Activated CD4-positive, alpha-beta T cell treated with anti-CD3 and anti-CD28 coated beads, Interleukin-2, Interleukin-6, amounts not matched to agents 100 ng/mL and 50 ng/mL, durations not matched to agents 16 hours and 8 hours (primary cell): Measurements from ENCODE around the gene PKNOX1.
"Not testable (repeated sequence)": the region's sequence is repeated elsewhere in the genome, so short reads cannot be mapped to it uniquely, and the experiment has no call there.

Experiments
- DNase-seq: peaks from one replicate; pipeline ENCODE4 v3.0.0-alpha.2; 2020

PKNOX1 gene

DNA sequence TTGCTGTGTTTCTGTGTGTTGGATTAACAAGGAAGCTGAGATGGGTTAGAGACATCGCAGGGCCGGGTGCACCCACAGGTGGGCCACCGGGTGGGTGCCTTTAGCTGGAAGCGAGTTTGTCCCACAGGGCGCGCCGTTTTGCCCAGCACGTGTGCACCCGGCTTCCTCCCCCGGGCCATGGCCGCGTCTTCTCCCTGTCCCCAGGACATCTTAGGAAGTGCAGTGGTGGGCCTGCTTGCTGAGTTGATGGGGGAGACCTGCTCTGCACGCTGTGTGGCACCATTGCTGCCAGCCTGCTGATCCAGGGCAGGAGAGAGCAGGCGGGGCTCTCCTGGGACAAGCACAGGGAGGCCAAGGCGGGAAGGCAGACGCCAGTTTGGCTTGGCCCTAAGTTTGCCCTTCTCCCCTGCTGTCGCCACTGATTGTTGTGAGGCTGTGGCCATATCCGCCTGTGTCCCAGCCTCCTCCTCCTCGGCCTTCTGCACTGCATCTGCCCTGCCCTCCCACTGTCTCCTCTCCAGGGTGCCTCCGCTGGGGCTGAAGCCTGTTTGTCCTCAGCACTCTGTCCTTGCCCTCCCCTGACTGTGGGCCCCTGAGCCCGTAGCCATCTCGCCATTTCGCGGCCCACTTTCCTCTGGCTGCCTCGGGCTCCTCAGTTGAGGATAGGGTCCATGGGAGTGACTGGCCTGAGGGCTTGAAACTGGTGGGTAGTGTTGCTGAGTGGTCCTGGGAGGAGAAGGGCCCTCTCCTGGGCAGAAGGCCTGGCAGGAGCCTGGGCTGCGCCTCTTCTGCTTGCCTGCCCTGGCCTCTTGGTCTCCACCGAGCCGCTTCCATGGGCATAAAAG is 47.6 kb downstream of the PKNOX1 start:
- DNase-seq = no peak

DNA sequence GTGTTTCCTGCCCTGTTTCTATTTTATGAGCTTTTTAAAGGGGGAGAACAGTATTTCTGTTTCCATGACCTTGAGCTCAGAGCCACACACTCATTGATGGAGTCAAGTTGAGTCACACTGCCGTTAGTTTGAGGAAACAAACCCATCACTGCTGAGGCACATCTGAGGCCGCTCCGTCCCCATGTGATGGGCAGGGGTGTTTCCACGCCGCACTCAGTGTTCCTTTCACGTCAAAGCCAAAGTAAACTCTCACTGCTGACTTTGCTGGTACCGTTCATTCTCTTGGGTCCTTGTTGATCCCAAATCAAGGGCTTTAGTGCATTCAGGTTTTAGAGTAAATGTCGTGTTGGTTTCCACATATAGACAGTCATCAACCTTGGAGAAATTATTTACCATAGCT is 48.8 kb downstream of the PKNOX1 start:
- DNase-seq = no peak

DNA sequence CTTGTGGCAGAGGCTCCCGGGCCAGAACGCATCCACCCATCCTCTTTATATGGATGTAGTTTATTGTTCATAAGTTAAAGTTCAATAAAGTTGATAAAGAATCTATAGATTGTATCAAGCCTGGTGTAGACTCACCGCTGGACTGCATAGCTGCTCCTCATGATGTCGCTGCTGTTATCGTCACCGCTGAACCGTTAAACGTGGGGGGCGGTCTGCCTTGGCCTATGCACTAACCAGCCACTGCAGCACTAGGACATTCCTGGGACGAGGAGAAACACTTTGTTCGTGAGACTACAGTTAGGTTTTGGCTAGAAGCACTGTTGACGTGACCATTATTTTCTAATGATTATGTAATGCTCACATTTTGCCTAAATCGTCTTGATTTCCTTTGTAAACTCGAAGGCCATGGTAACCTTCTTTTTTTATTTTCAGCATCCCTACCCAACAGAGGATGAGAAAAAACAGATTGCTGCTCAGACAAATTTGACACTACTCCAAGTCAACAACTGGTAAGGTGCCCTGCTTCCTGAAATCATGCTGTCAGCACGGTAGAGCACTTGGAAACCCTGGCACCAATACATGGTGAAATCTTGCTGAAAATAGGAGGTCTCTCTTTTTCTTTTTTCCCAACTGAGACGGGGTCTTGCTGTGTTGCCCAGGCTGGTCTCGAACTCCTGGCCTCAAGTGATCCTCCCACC is 50.2 kb downstream of the PKNOX1 start:
- no peak for DNase-seq

DNA sequence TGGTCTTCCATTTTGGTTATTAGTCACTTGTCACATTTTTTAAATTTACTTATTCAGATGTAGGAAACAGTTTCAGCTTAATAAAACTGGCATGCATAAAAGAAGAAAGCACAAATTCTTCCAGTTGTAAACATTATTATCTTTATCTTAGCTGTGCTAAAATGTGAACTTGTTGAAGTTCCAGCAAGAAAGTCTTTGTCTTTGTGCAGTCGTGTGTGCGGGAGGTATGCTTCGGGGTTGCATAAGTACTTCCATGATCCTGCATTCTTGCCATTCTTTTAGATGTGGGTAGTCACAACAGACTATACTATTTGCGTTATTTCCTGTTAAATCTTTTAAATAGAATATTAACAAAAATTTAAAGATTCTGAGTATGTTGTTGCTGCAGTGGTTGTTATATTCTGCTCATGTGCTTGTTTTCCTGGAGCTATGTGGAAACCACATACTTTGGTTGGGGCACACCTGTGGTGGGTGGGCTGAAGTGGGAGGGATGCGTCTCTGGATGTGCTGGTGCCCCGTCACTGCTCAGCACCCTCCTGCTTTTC is 51.3 kb downstream of the PKNOX1 start:
- no peak for DNase-seq

DNA sequence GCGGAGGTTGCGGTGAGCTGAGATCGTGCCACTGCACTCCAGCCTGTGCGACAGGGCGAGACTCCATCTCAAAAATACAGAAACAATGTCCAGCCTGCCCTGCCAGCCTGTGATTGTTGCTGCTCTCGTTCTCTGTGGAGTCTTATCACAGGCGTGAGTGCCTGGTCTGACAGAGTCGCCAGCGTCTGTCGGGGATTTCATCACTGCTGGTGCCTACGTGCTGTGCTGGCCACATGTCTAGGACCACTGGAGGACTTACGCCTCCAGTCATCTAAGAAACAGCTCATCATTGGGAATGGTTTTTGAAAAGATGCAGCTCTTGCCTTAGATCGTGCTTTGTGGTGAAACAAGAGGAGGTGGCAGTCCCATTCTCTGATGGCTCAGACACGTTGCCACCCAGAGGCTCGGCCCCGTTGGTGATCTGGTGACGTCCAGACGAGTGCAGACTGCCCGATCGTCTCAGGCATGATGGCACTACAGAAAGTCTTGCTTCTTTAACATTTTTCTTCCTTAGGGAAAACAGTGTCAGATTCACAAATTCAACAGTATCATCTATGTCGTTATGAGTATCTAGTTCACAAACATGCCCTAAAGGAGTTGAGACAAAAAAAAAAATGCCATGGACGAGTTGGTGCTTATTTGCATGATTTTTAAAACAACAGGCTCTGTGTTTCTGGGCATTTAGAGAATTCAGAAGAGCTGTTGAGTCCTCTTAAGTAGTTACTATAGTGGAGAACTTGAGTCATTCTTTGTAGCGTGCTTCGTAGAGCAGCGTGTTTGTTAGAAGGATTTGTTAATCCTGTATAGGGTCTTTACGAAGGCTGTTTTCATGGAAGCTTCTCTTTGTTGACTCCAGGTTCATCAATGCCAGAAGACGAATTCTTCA is 53.7 kb downstream of the PKNOX1 start:
- no peak for DNase-seq

DNA sequence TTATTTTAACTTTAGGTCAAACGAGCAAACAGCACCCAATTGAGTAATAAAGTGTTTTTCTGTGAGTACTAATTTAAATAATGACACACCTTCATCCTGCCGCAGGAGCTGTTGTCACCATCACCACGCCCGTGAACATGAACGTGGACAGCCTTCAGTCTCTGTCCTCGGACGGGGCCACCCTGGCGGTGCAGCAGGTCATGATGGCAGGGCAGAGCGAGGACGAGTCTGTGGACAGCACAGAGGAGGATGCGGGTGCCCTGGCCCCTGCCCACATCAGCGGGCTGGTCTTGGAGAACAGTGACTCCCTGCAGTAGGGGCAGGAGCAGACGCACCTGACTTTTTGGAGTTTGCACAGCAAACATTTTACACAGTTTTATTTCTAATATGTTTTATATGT is 55.4 kb downstream of the PKNOX1 start:
- DNase-seq = no peak

DNA sequence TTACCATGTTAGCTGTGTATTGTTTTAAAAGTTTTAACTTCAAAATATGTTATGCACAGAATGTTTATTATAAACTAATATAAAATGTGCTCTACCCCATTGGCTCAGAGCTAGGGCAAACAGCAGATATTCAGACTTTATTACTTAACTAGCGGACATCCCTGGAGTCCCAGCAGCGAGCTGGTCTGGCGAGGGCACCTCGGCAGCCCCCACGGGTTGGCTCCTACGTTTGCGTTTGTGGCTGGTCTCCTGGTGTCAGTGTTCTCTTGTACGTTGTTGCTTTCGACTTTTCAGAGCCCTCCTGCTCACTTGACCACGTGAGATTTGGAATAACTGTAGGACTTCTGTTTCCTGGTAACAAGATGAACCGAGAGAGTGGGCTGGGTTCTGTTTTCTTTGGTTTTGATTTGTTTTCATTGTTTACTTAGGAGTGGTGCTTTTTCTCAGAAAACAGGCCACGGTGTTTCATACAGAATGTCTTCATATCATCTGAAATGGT is 56.8 kb downstream of the PKNOX1 start:
- DNase-seq = no peak

DNA sequence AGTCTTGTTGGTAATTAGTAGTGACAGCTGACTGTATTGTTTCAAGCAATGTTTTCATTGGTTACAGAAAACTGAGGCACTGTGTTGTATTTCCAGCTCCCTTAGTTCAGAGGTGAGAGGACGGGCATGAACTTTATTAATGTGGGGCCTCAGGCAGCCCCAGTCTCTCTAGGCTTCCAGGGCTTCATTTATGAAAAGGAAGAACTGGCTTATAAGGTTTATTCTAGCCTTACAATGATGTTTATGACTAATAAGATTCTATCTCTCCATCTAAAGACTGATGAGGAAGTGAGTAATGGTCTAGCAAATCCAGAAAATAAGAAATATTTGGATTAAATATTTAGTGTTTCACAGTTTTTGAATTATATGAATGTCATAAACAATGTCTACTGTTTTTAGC is 59.7 kb downstream of the PKNOX1 start:
- DNase-seq = no peak

DNA sequence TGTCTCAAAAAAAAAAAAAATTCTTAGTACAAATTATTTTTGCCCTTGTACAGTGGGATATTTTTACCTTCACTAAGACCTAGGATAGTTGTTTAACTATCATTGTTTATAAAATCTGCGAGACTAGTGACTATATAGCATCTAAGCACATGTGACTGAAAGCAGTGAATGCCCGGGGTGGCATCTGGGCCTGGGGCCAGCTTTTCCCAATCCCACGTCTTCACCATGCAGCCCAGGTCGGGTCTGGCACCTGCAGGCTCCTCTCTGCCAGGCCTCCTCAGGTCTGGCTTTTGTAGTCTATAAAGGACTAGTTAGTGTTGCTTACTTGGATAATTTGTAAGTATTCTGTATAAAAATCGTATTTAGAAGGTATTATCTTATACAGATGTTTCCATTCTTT is 60.5 kb downstream of the PKNOX1 start:
- no peak for DNase-seq

DNA sequence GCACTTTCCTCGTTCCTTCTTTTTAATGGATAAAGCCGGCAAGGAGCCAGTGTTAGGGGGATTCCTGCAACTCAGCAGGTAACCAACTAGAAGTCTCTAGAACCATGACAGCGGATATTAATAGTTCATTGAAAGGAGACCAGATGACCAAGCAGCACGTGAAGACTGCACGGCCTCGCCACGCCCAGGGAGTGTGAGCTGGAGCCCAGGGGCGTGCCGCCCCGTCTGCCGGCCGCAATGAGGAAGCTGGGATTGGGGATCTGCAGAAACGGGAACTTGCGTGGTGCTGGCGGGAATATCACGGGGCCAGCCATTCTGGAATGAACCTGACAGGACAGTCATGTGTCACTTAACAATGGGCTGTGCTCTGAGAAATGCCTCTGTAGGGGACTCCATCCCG is 62.5 kb downstream of the PKNOX1 start:
- DNase-seq = not testable (repeated sequence)

DNA sequence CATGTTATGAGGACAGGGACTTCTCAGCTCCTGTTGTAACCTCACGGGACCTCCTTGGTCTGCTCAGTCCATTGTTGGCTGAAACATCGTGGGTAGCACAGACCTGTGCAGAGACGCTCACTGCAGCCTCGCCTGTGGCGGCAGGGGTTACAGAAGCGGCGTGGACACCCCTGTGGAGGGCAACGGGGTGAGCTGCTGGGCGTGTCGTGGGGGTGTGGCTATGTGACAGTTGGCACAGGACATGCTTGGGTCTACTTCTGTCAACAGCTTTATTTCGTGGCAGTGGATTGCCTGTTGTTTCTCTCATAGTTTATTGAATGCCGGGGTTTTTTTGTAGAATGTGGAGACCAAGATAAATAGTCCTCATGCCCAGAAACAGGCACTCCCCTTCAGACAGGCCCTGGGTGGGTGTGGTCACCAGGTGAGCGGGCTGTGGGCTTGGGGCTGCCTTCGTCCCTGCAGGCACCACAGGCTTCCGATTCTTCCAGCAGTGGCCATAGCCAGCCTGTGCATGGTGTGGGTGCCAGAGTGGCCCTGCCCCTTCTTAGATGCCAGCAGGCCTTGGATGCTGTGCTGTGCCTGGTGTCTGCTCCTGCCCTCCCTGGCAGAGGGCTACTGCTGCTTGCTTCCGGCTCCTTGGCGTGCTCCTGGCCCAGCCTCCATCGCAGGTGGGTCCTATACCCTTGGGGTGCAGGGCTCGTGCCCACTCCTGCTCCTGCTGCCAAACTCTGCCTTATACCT is 63.7 kb downstream of the PKNOX1 start:
- DNase-seq = not testable (repeated sequence)

DNA sequence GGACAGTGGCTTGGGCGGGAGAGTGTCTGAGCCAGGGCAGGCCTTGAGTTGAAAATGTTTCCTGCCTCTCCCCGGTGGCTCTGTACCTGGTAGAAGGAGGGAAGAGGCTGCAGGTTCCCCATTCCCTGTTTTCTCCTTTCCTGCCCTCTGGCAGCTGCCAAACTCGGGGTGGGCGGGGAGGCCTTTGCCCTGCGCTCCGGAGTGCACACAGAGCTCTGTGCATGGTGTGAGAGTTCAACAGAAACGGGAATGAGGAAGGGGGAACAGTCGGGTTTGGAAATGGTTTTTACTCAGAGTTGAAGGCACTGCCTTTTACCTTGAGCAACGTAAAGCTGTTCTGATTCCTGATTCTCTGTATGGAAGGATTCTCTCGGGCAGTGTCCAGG is 64.3 kb downstream of the PKNOX1 start:
- DNase-seq = not testable (repeated sequence)

DNA sequence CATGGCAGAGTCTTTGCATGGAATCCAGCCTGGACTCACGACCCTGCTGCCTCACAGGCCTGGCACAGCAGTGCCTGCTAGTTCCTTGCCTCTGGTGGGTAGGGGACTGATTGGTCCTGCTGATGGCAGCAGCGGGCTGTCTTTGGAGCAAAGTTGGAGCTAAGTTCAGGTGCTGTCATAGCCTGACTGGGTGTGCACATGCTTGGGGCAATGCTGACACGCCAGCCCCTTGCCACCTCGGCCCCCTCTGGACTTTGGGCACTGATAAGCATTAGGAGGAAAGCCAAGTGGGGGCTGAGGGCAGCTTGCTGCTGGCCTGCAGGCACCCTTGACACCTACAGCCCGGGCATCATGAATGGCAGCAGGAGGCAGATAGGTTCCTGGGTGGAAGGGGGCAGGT is 67.8 kb downstream of the PKNOX1 start:
- not testable (repeated sequence) for DNase-seq

DNA sequence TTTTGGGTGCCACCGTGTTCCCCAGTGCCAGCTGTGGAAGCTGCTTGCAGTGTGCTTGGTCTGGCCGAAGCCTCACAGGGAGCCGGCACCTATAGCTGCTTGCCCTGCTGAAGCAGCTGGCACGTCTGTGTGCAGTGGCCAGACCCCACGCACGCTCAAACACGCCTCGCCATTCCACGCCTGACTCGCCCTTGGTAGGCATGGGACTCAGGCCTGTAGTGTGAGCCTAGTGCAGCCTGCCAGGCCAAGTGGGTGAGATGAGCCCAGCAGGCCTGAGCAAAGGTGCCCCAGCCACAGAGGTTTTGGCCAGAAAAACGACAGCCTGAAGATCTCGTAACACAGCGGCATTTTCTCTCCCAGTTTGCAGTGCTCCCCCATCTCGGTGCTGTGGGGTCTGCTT is 68.9 kb downstream of the PKNOX1 start:
- not testable (repeated sequence) for DNase-seq

DNA sequence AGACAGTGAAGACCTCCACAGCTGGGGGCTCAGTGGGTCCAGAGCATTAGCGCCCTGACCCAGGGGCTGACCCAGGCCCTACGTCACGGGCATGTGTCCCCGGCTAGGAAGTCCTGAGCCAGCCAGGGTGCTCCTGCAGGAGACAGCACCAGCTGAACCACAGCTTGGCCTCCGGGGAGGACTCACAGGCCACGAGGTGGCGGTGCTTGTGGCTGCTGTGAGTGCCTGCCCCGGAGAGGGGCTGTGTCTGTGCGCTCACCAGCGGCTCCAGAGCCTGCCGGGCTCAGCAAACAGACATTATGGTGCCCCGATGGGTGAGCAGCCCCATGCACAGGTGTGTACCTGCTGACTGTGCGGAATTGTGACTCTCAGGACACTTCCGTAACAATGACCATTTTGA is 70.2 kb downstream of the PKNOX1 start:
- DNase-seq = not testable (repeated sequence)

DNA sequence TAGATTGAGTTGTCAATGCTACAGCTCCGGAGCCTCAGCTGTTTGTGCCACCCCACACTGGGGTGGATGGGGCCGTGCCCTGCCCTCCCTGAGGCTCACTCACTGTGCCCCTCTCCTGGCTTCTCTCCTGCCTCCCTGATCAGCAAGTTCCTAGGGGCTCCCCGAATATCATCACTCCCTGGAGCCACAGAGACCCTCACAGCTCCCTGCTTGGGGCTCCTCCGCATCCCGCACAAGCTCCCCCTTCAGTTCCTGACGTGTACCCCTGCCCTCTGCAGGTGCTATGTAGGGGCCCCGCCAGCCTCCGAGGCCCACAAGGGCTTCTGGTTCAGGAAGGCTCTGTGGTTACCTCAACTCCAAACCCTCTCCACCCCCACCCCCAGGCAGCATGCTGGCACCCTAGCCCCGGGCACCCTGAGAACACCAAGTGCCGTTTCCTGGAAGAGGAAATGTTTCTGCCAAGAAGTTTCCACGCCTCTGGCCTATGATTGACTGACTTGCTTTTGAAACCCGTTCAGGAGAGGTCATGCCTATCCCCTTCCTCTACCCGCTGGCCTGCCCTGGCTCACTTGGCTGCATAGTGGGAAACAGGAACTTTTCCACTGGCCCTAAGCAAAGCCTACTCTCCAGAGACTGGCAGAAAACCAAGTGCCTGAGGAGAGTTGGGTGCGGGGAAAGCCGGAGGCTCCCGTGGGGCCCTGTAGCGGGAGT is 71.0 kb downstream of the PKNOX1 start:
- not testable (repeated sequence) for DNase-seq

DNA sequence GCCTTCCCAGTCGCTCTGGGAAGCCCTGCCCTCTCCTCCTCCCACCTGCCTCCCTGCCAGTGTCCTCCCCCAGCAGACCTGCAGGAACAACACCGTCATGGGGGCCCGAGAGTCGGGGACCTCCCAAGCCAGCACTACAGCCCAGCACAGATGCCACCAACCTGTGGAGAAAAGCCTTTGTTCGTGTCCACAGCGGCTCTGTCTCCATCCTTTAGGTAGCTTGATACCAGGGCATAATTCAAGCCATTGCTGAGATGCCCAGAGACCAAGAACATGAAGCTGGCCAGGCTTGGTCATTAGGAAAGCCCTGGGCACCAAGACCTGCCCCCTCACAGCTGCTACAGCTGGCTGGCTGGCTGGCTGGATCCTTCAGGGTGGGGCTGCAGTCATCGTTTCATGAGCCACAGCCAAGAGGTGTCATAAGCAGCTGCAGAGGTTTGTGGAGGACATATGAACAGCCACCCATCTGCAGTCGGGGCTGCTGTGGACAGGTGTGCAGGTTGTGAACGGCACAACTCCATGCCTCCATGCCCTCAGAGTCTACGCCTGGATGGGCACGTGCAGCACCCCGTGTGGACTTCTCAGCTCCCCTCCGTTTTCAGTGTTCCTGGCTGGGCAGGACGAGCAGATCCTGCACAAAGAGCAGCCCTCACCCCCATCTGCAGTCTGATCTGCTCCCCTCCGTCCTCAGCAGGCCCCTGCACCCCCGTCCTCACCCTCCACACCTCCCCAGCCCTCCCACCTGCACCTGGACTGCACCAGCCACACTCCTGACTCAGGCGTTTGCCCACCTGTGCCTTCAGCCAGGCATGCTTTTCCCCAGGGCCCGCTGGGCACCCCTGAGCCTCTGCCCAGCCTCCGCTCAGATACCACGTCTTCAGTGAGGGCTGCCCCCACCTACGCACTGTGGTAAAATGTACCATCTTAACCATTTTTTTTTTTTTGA is 71.8 kb downstream of the PKNOX1 start:
- DNase-seq = not testable (repeated sequence)

DNA sequence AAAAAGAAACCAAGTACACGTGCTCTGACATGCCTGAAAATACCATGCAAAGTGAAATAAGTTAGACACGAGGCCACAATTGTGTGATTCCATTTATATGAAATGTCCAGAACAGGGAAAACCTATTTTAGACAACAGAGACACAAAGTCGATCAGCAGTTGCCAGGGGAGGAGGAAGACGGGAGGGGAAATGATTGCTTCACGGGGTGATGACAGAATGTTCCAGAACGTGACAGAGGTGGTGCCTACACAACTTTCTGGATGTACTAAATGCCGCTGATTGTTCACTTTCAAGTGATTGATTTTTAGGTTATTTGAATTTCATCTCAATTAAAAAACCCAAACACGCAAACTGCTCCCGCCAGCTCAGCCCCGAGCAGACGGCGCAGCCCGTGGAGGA is 78.8 kb downstream of the PKNOX1 start:
- DNase-seq = not testable (repeated sequence)

DNA sequence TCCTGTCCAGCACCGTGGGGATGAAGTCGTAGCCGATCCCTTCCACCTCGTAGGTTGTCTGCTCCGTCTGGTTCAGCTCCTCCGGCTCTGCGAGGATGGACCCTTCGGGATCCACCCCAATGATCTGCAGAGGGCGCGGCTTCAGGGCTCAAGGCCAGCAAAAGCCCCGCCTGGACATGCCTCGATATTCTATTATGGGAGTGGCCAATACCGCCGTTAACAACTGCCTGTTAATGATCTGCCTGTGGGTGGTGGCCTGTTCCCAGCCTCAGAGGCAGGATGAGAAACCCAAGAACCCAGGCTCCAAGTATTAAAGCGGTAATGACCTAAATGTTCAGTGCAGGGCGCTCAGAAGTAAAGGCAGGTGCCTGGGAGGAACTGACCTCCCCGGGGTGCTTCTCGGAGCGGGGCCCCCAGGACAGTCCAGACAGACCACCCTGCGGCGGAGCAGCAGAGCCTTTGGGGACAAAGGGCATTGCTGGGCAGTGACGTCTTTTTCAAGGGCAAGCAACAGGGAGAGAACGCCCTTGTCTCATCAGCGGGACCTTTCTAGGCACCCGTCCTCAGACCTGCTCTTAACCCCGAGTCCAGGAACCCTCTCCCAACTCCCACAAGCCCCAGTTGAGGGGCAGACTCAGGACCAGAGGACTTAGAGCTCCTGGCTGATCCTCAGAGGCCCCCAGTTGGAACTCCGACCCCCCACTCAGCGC is 88.7 kb downstream of the PKNOX1 start:
- not testable (repeated sequence) for DNase-seq
